ENCODE data around the gene C1orf50. TPM values are rescaled to one million over a fixed set of nuclear protein-coding genes. Genes with fewer than 3 reads are reported as not detected.

The C1orf50 gene
- total RNA-seq, 1 experiment from 2014 or later = 8.3 TPM

GRCh38 chr1:42734201-42735035 is 32.6 kb upstream of the C1orf50 start:
- BruUV-seq (replicated peaks) = no TSS peak
- Histone ChIP-seq H3K36me3 (ENCODE audit: low read depth) (no peaks in the 10 kb centered on the region), H3K4me1 (replicated peaks; ENCODE audit: insufficient read depth) (no peaks in the 10 kb centered on the region), H3F3A (ENCODE audit: insufficient read depth, low read depth) (no peaks in the 10 kb centered on the region), H3K27me3 (ENCODE audit: insufficient read depth, low read depth) (no peaks in the 10 kb centered on the region), H3K4me2 (no peak overlapping the region), H4K20me1 (ENCODE audit: insufficient read depth) (no peaks in the 10 kb centered on the region), H2AFZ (no peak overlapping the region), H3K9me2 (ENCODE audit: insufficient read depth) (no peaks in the 10 kb centered on the region), H3K79me2 (ENCODE audit: low read depth) (no peaks in the 10 kb centered on the region), H3K27ac (no peak overlapping the region), H3K9me3 (ENCODE audit: insufficient read depth, low read depth) (no peaks in the 10 kb centered on the region), H3K4me3 (no peak overlapping the region)
- POLR2A ChIA-PET (ENCODE audit: unreplicated experiment) = interaction anchor here (0.6 kb wide), 1 partner anchor 11 kb away, joined by 13 read pairs; no protein-coding TSS in a partner anchor
- no peak for DNase-seq
- CTCF ChIA-PET = no interaction called here
- intact Hi-C loops (cut with micrococcal nuclease; ENCODE audit: unreplicated experiment) = no loop called here
- TF ChIP-seq CTCF (conservative IDR thresholded peaks at IDR 0.05) (no peak), EZH2 (IDR thresholded peaks at IDR 0.05; ENCODE audit: low read depth) (no peak)

- ChIA-PET CTCF (no interaction called here), POLR2A (ENCODE audit: unreplicated experiment) (no interaction called here)
- no peak for DNase-seq
- intact Hi-C loops (cut with micrococcal nuclease; ENCODE audit: unreplicated experiment) = no loop called here
- Histone ChIP-seq H2AFZ (no peak overlapping the region), H3K4me3 (no peak overlapping the region), H3K36me3 (ENCODE audit: low read depth) (no peaks in the 10 kb centered on the region), H3K79me2 (ENCODE audit: low read depth) (no peaks in the 10 kb centered on the region), H3K4me1 (replicated peaks; ENCODE audit: insufficient read depth) (no peaks in the 10 kb centered on the region), H3K9me3 (ENCODE audit: insufficient read depth, low read depth) (no peaks in the 10 kb centered on the region), H3F3A (ENCODE audit: insufficient read depth, low read depth) (no peaks in the 10 kb centered on the region), H4K20me1 (ENCODE audit: insufficient read depth) (no peaks in the 10 kb centered on the region), H3K27me3 (ENCODE audit: insufficient read depth, low read depth) (no peaks in the 10 kb centered on the region), H3K27ac (no peak overlapping the region), H3K9me2 (ENCODE audit: insufficient read depth) (no peaks in the 10 kb centered on the region), H3K4me2 (no peak overlapping the region)
- no TSS peak for BruUV-seq (replicated peaks)
- TF ChIP-seq EZH2 (IDR thresholded peaks at IDR 0.05; ENCODE audit: low read depth) (no peak), CTCF (conservative IDR thresholded peaks at IDR 0.05) (no peak)
Measured at GRCh38 chr1:42735056-42735455, 32.0 kb upstream of the C1orf50 start.

GRCh38 chr1:42735477-42736105 is 31.5 kb upstream of the C1orf50 start:
- Histone ChIP-seq H2AFZ (no peak overlapping the region), H3K4me3 (no peak overlapping the region), H3K9me2 (ENCODE audit: insufficient read depth) (no peaks in the 10 kb centered on the region), H3K4me1 (replicated peaks; ENCODE audit: insufficient read depth) (no peaks in the 10 kb centered on the region), H3K27ac (no peak overlapping the region), H3K4me2 (no peak overlapping the region), H4K20me1 (ENCODE audit: insufficient read depth) (no peaks in the 10 kb centered on the region), H3K79me2 (ENCODE audit: low read depth) (no peaks in the 10 kb centered on the region), H3K9me3 (ENCODE audit: insufficient read depth, low read depth) (no peaks in the 10 kb centered on the region), H3K27me3 (ENCODE audit: insufficient read depth, low read depth) (no peaks in the 10 kb centered on the region), H3K36me3 (ENCODE audit: low read depth) (no peaks in the 10 kb centered on the region), H3F3A (ENCODE audit: insufficient read depth, low read depth) (no peaks in the 10 kb centered on the region)
- TF ChIP-seq CTCF (conservative IDR thresholded peaks at IDR 0.05) (no peak), EZH2 (IDR thresholded peaks at IDR 0.05; ENCODE audit: low read depth) (no peak)
- no TSS peak for BruUV-seq (replicated peaks)
- POLR2A ChIA-PET (ENCODE audit: unreplicated experiment) = interaction anchor here (0.7 kb wide), 1 partner anchor 76 kb away, joined by 5 read pairs; no protein-coding TSS in a partner anchor
- DNase-seq = peak in 1 of 2 experiments; percentile 17
- CTCF ChIA-PET = interaction anchor here (0.6 kb wide), 1 partner anchor 52 kb away, joined by 3 read pairs; no protein-coding TSS in a partner anchor
- intact Hi-C loops (cut with micrococcal nuclease; ENCODE audit: unreplicated experiment) = no loop called here

All from PC-9 (cell line).